HepG2 (cell line): ENCODE results near the gene VWA7. TPM values are rescaled to one million over a fixed set of nuclear protein-coding genes. Genes with fewer than 3 reads are reported as not detected.

Source experiments
- ATAC-seq: fragments of 200-7000 bp; cut with Tn5 transposase; 3 replicates; pipeline ENCODE4 v1.9.1; 2020; ENCODE audit warnings: mild to moderate bottlenecking, moderate library complexity
- BruUV-seq: library from RNA; stranded (reverse); fragments of 400-500 nt; replicated peaks from 2 replicates; lab custom pipeline; 2021; lab: Mats Ljungman, UMichigan
- CTCF ChIA-PET: fragments of 300-600 bp; formaldehyde crosslinking; extraction: SDS; loops from one replicate; lab custom pipeline; 2021; ENCODE audit warnings: low total read pairs, inconsistent platforms, low intra/inter-chr PET ratio; lab: Yijun Ruan, JAX
- POLR2A ChIA-PET: fragments of 350-600 bp; sonication (Branson Sonifier 250); formaldehyde crosslinking; loops from one replicate; lab custom pipeline; 2020; ENCODE audit warnings: antibody characterized with exemption, inconsistent platforms; lab: Yijun Ruan, JAX
- DNase-seq: peaks from one replicate; pipeline ENCODE4 v3.0.0-alpha.2; 2015; ENCODE audit warnings: low spot score
- FAIRE-seq: peaks from 3 replicates; lab custom pipeline; 2011; peaks lifted over from hg19 to GRCh38; lab: Jason Lieb, UNC
- H2AFZ ChIP-seq: one replicate; pipeline ENCODE4 v1.6.1; 2011; ENCODE audit warnings: low read length, inconsistent platforms
- H3K27ac ChIP-seq: fragments of 300-600 bp; 3 replicates; pipeline ENCODE4 v1.8.0; 2011; ENCODE audit warnings: mixed run types, mild to moderate bottlenecking, mixed read lengths, low read length, inconsistent platforms; ENCODE audit not compliant: insufficient read depth; ENCODE audit errors: extremely low read length
- H3K27me3 ChIP-seq, 2 experiments: fragments of 200-600 bp in 1 of 2; 2 replicates in 1 of 2; 3 replicates in 1 of 2; pipeline versions ENCODE4 v1.6.0 to v1.8.0; 2011; ENCODE audit warnings: low read length in 2 of 2, mild to moderate bottlenecking in 2 of 2, moderate library complexity in 2 of 2, inconsistent platforms in 1 of 2; ENCODE audit not compliant: insufficient read depth in 2 of 2, control insufficient read depth in 1 of 2
- H3K36me3 ChIP-seq, 2 experiments: fragments of 200-600 bp in 1 of 2; replicated peaks in 1 of 2; 2 replicates in 1 of 2; 3 replicates in 1 of 2; pipeline versions ENCODE4 v1.5.1 to v1.8.0; 2011; ENCODE audit warnings: low read length in 2 of 2, inconsistent platforms in 1 of 2; ENCODE audit not compliant: insufficient read depth in 2 of 2, control insufficient read depth in 1 of 2
- H3K4me1 ChIP-seq: 2 replicates; pipeline ENCODE4 v1.5.1; 2012; ENCODE audit warnings: low read length, inconsistent platforms; ENCODE audit not compliant: insufficient read depth
- H3K4me2 ChIP-seq: 2 replicates; pipeline ENCODE4 v1.6.0; 2011; ENCODE audit warnings: low read depth, low read length, inconsistent platforms
- H3K4me3 ChIP-seq, 3 experiments: fragments of 200-600 bp in 1 of 3; sonication (generic), shearing (Covaris generic) in 1 of 3; replicated peaks in 1 of 3; 2 replicates each; pipeline ENCODE4 v1.5.1; 2011 to 2016; ENCODE audit warnings: low read length in 3 of 3, inconsistent platforms in 2 of 3, low read depth in 2 of 3, mild to moderate bottlenecking in 2 of 3, control low read depth in 1 of 3, mixed read lengths in 1 of 3; ENCODE audit not compliant: insufficient read depth in 1 of 3
- H3K79me2 ChIP-seq: one replicate; pipeline ENCODE4 v1.6.1; 2011; ENCODE audit warnings: low read length, inconsistent platforms; ENCODE audit not compliant: insufficient read depth
- H3K9ac ChIP-seq: 2 replicates; pipeline ENCODE4 v1.6.0; 2011; ENCODE audit warnings: mild to moderate bottlenecking, low read depth, low read length, inconsistent platforms; ENCODE audit not compliant: insufficient read depth
- H3K9me3 ChIP-seq: 2 replicates; pipeline ENCODE4 v1.5.1; 2012; ENCODE audit warnings: mild to moderate bottlenecking, low read length
- H4K20me1 ChIP-seq: 2 replicates; pipeline ENCODE4 v1.6.0; 2011; ENCODE audit warnings: inconsistent platforms, mild to moderate bottlenecking, low read length, moderate library complexity; ENCODE audit not compliant: insufficient read depth
- ATF7-NPFF ChIP-seq: sonication (generic); formaldehyde crosslinking; IDR thresholded peaks from 2 replicates; pipeline ENCODE4 v1.8.1; 2023; ENCODE audit warnings: mild to moderate bottlenecking, low read depth, missing genetic modification reagents, moderate library complexity
- ATRX ChIP-seq: sonication (generic); formaldehyde crosslinking; IDR thresholded peaks from 2 replicates; pipeline ENCODE4 v1.4.0; 2020; ENCODE audit warnings: missing genetic modification reagents, borderline replicate concordance
- HMGA1 ChIP-seq: sonication (generic); formaldehyde crosslinking; conservative IDR thresholded peaks from 2 replicates; pipeline ENCODE4 v1.4.0; 2020; ENCODE audit warnings: missing genetic modification reagents
- RARA ChIP-seq: IDR thresholded peaks from 2 replicates; pipeline ENCODE4 v1.6.1; 2016; ENCODE audit warnings: missing genetic modification reagents, missing compliant biosample characterization
- RFX3 ChIP-seq: IDR thresholded peaks from 2 replicates; pipeline ENCODE4 v1.6.1; 2016; ENCODE audit warnings: missing biosample characterization, missing genetic modification reagents
- RFXAP ChIP-seq: sonication (generic); formaldehyde crosslinking; IDR thresholded peaks from 2 replicates; pipeline ENCODE4 v1.4.0; 2020; ENCODE audit warnings: missing genetic modification reagents, borderline replicate concordance
- SMARCC2 ChIP-seq: fragments of 450-650 bp; IDR thresholded peaks from 2 replicates; pipeline ENCODE4 v1.6.1; 2017; ENCODE audit warnings: antibody characterized with exemption, mild to moderate bottlenecking
- ZNF383 ChIP-seq: sonication (generic); formaldehyde crosslinking; IDR thresholded peaks from 2 replicates; pipeline ENCODE4 v1.4.0; 2020; ENCODE audit warnings: missing genetic modification reagents, mild to moderate bottlenecking, borderline replicate concordance
- ZNF605 ChIP-seq: sonication (generic); formaldehyde crosslinking; IDR thresholded peaks from 2 replicates; pipeline ENCODE4 v1.8.0; 2022; ENCODE audit warnings: mild to moderate bottlenecking, missing genetic modification reagents
- WGBS: methylation state at CpG from one replicate; pipeline ENCODE4 v1.1.6; 2017; ENCODE audit warnings: low lambda C conversion rate; 5-methylcytosine and 5-hydroxymethylcytosine counted together
- in situ Hi-C: cut with HindIII; loops from 2 replicates; pipeline ENCODE4 v1.10.0; 2017; ENCODE audit warnings: low pct_unique_long_range_greater_than_20kb; ENCODE audit not compliant: extremely low pct_ligation_motif_present
- intact Hi-C: fragments of 100-400 bp; cut with micrococcal nuclease; formaldehyde crosslinking; loops from one replicate; pipeline ENCODE4 v1.10.0; 2022; ENCODE audit not compliant: unreplicated experiment
- polyA plus RNA-seq, 8 experiments: library from polyadenylated mRNA; depleted of rRNA in 3 of 8; stranded (reverse) in 7 of 8; unstranded in 1 of 8; fragments of >200 nt; fragmentation: Illumina TruSeq in 4 of 8; extraction: Trizol in 4 of 8; gene quantifications; 2 replicates each; pipeline versions ENCODE4 v1.2.1 to v1.2.3, GENCODE V29; 2011 to 2016; ENCODE audit warnings: low read depth in 4 of 8, missing spikeins in 1 of 8, mixed read lengths in 1 of 8; ENCODE audit not compliant: insufficient read depth in 1 of 8
- total RNA-seq, 5 experiments: library from RNA; depleted of rRNA; stranded (reverse); fragments of >200 nt; fragmentation: Illumina TruSeq; extraction: Trizol; gene quantifications; 2 replicates each; pipeline ENCODE4 v1.2.3, GENCODE V29; 2016; ENCODE audit warnings: low read depth in 1 of 5
- TF ChIP-seq, protein P1 (sequence below): sonication (generic); formaldehyde crosslinking; IDR thresholded peaks from 2 replicates; pipeline ENCODE4 v1.8.0; 2022; ENCODE audit warnings: missing genetic modification reagents, mild to moderate bottlenecking, borderline replicate concordance
- TF ChIP-seq, protein P2 (sequence below): sonication (generic); formaldehyde crosslinking; IDR thresholded peaks from 2 replicates; pipeline ENCODE4 v1.5.0; 2020; ENCODE audit warnings: mild to moderate bottlenecking, missing genetic modification reagents
- TF ChIP-seq, protein P3 (sequence below), 2 experiments: sonication (generic) in 1 of 2; formaldehyde crosslinking in 1 of 2; IDR thresholded peaks; 2 replicates each; pipeline versions ENCODE4 v1.4.0 to v1.6.1; 2018 to 2020; ENCODE audit warnings: missing genetic modification reagents in 2 of 2, borderline replicate concordance in 1 of 2, low read depth in 1 of 2, mild to moderate bottlenecking in 1 of 2, missing biosample characterization in 1 of 2
- TF ChIP-seq, protein P4 (sequence below): sonication (generic); formaldehyde crosslinking; IDR thresholded peaks from 2 replicates; pipeline ENCODE4 v1.8.0; 2022; ENCODE audit warnings: mild to moderate bottlenecking, missing genetic modification reagents, moderate library complexity
- TF ChIP-seq, protein P5 (sequence below): sonication (generic); formaldehyde crosslinking; IDR thresholded peaks from 2 replicates; pipeline ENCODE4 v1.4.0; 2020; ENCODE audit warnings: missing genetic modification reagents, mild to moderate bottlenecking, borderline replicate concordance

VWA7 gene
- total and polyA plus RNA-seq, 2 of the 13 experiments (the other 11 are each of a cell fraction or from before 2014, with no cell fraction given) = 0.86 to 3.3 TPM

DNA sequence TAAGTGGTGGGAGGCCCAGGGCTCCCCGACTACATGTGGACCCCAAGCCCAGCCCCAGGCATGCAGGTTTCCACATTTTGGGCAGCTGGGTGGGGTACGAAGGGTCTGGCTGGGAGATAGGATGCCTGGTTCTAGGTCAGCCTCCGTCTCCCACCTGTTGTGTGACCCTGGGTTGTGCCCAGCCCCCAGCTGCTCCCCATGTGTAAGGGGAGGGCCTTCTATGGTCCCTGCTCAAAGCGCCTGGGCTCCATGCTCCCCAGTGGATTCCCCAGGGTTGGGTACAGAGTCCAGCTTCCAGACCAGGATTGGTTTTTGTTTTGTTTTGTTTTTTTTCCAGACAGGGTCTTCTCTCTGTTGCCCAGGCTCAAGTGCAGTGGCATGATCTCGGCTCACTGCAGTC lies 1.1 kb upstream of the VWA7 start:
- ChIA-PET CTCF (no interaction called here), POLR2A (interaction anchor here (1.0 to 8.2 kb wide), 25 partner anchors 8 to 167 kb away, joined by 3 to 66 read pairs (median 7); partner anchors contain the start of genes ABHD16A, BAG6, C6orf47 and CFB)
- WGBS = 69% methylated on average over 5 of the region's 5 CpGs
- peak; percentile 68 for FAIRE-seq
- ATAC-seq = peak; percentile 15
- BruUV-seq = TSS peak; percentile 39
- H2AFZ ChIP-seq = no peak overlapping the region
- H3K36me3 ChIP-seq = peaks cover 28 to 36% of the 10 kb centered on the region in 2 experiments
- intact Hi-C loops (loop anchor here (10.0 kb wide), 1 partner anchor 147 kb away; the partner anchor contains the start of gene C2), in situ Hi-C loops (no loop called here)
- H3K9ac ChIP-seq = peak overlapping the region; percentile 14; the same call in 1 of the 2 replicates
- no peaks in the 10 kb centered on the region for H3K9me3 ChIP-seq
- H3K27me3 ChIP-seq = no peaks in the 10 kb centered on the region
- peaks cover 50% of the 10 kb centered on the region for H3K4me1 ChIP-seq
- peak; percentile 57 for DNase-seq
- no peaks in the 10 kb centered on the region for H3K79me2 ChIP-seq
- 0 out of 6 replicates have a peak overlapping the region, but pooled peaks of 1 of the 3 experiments have one; percentile 8 for H3K4me3 ChIP-seq
- peak overlapping the region; percentile 88 for H3K4me2 ChIP-seq
- peak overlapping the region; percentile 70 for H3K27ac ChIP-seq
- no peaks in the 10 kb centered on the region for H4K20me1 ChIP-seq
- TF ChIP-seq HMGA1 (CRISPR knock-in tag) = no peak
- TF ChIP-seq ZNF383 (CRISPR knock-in tag) = no peak
- TF ChIP-seq ZNF605 = no peak
- 0 out of 2 replicates have a peak, but pooled peaks have one; percentile 5 for TF ChIP-seq ATF7-NPFF
- TF ChIP-seq, protein P1, sequence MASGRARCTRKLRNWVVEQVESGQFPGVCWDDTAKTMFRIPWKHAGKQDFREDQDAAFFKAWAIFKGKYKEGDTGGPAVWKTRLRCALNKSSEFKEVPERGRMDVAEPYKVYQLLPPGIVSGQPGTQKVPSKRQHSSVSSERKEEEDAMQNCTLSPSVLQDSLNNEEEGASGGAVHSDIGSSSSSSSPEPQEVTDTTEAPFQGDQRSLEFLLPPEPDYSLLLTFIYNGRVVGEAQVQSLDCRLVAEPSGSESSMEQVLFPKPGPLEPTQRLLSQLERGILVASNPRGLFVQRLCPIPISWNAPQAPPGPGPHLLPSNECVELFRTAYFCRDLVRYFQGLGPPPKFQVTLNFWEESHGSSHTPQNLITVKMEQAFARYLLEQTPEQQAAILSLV (CRISPR knock-in tag) = no peak; the same call in 1 of the 2 replicates
- TF ChIP-seq RFX3 (CRISPR knock-in tag) = no peak
- TF ChIP-seq, protein P2, sequence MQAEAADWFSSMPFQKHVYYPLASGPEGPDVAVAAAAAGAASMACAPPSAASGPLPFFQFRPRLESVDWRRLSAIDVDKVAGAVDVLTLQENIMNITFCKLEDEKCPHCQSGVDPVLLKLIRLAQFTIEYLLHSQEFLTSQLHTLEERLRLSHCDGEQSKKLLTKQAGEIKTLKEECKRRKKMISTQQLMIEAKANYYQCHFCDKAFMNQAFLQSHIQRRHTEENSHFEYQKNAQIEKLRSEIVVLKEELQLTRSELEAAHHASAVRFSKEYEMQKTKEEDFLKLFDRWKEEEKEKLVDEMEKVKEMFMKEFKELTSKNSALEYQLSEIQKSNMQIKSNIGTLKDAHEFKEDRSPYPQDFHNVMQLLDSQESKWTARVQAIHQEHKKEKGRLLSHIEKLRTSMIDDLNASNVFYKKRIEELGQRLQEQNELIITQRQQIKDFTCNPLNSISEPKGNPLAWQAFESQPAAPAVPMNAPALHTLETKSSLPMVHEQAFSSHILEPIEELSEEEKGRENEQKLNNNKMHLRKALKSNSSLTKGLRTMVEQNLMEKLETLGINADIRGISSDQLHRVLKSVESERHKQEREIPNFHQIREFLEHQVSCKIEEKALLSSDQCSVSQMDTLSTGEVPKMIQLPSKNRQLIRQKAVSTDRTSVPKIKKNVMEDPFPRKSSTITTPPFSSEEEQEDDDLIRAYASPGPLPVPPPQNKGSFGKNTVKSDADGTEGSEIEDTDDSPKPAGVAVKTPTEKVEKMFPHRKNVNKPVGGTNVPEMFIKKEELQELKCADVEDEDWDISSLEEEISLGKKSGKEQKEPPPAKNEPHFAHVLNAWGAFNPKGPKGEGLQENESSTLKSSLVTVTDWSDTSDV (CRISPR knock-in tag) = no peak
- TF ChIP-seq ATRX = no peak
- TF ChIP-seq, protein P3, sequence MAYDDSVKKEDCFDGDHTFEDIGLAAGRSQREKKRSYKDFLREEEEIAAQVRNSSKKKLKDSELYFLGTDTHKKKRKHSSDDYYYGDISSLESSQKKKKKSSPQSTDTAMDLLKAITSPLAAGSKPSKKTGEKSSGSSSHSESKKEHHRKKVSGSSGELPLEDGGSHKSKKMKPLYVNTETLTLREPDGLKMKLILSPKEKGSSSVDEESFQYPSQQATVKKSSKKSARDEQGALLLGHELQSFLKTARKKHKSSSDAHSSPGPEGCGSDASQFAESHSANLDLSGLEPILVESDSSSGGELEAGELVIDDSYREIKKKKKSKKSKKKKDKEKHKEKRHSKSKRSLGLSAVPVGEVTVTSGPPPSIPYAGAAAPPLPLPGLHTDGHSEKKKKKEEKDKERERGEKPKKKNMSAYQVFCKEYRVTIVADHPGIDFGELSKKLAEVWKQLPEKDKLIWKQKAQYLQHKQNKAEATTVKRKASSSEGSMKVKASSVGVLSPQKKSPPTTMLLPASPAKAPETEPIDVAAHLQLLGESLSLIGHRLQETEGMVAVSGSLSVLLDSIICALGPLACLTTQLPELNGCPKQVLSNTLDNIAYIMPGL (CRISPR knock-in tag; IDR thresholded peaks at IDR 0.05; ENCODE audit: borderline replicate concordance in 1 of 2, low read depth in 1 of 2) = 0 out of 4 replicates have a peak, but pooled peaks of 1 of the 2 experiments have one; percentile 29
- TF ChIP-seq, protein P4, sequence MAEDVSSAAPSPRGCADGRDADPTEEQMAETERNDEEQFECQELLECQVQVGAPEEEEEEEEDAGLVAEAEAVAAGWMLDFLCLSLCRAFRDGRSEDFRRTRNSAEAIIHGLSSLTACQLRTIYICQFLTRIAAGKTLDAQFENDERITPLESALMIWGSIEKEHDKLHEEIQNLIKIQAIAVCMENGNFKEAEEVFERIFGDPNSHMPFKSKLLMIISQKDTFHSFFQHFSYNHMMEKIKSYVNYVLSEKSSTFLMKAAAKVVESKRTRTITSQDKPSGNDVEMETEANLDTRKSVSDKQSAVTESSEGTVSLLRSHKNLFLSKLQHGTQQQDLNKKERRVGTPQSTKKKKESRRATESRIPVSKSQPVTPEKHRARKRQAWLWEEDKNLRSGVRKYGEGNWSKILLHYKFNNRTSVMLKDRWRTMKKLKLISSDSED (CRISPR knock-in tag) = no peak
- 0 out of 2 replicates have a peak, but pooled peaks have one; percentile 45 for TF ChIP-seq RFXAP (CRISPR knock-in tag)
- TF ChIP-seq, protein P5, sequence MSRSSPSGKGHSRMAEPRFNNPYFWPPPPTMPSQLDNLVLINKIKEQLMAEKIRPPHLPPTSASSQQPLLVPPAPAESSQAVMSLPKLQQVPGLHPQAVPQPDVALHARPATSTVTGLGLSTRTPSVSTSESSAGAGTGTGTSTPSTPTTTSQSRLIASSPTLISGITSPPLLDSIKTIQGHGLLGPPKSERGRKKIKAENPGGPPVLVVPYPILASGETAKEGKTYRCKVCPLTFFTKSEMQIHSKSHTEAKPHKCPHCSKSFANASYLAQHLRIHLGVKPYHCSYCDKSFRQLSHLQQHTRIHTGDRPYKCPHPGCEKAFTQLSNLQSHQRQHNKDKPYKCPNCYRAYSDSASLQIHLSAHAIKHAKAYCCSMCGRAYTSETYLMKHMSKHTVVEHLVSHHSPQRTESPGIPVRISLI (CRISPR knock-in tag) = peak; percentile 78; the same call in 1 of the 2 replicates
- peak; percentile 22; the same call in 1 of the 2 replicates for TF ChIP-seq RARA
- no peak for TF ChIP-seq SMARCC2
